ENCODE results near the gene NOP16.

The NOP16 gene, protein sequence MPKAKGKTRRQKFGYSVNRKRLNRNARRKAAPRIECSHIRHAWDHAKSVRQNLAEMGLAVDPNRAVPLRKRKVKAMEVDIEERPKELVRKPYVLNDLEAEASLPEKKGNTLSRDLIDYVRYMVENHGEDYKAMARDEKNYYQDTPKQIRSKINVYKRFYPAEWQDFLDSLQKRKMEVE

DNA sequence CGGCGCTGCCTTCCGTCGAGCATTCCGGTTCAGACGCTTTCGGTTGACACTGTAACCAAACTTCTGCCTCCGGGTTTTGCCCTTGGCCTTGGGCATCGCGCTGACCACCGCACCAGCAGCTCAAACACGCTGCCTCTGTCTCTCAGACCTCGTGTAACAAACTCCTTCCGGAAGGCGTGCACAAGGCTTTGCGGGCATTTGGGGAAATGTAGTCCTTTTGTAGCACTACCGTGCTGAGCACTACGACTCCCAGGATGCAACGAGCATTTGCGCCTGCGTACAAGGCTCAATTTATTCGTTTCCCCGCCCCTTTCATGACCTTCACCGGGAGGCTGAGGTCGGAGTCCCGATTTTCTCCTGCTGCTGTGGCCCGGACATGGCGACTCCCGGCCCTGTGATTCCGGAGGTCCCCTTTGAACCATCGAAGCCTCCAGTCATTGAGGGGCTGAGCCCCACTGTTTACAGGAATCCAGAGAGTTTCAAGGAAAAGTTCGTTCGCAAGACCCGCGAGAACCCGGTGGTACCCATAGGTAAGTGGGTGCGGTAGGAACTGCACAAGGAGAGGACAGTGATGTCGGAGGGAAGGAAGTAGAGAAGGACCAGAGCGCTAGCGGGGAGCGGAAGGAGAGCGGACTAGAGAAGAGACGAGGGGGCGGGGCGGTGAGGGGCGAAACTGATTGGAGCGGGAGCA, at the start of gene NOP16, which contains the start of gene HIGD2A:
Gene NOP16 (minus strand): TSS at position 155 of the 691 bp plus-strand sequence. CDS start 59 bp downstream, at position 96.
Gene HIGD2A (plus strand): TSS at position 308 of the 691 bp plus-strand sequence. CDS start 69 bp downstream, at position 377.
- peak; percentile 98 for DNase-seq (ENCODE audit: low read depth)
- TF ChIP-seq, protein P1, sequence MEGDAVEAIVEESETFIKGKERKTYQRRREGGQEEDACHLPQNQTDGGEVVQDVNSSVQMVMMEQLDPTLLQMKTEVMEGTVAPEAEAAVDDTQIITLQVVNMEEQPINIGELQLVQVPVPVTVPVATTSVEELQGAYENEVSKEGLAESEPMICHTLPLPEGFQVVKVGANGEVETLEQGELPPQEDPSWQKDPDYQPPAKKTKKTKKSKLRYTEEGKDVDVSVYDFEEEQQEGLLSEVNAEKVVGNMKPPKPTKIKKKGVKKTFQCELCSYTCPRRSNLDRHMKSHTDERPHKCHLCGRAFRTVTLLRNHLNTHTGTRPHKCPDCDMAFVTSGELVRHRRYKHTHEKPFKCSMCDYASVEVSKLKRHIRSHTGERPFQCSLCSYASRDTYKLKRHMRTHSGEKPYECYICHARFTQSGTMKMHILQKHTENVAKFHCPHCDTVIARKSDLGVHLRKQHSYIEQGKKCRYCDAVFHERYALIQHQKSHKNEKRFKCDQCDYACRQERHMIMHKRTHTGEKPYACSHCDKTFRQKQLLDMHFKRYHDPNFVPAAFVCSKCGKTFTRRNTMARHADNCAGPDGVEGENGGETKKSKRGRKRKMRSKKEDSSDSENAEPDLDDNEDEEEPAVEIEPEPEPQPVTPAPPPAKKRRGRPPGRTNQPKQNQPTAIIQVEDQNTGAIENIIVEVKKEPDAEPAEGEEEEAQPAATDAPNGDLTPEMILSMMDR (conservative IDR thresholded peaks at IDR 0.05; ENCODE audit: control insufficient read depth, insufficient read depth, low read depth, low read length): no peak
- peak within 1 kb of the TSS; percentile 98 for H3K4me3 ChIP-seq (ENCODE audit: control insufficient read depth, low read depth, low read length)

- H3K4me3 ChIP-seq (ENCODE audit: control insufficient read depth, low read depth, low read length): no peak overlapping the region
- DNase-seq (ENCODE audit: low read depth): peak; percentile 52
- TF ChIP-seq, protein P1 (conservative IDR thresholded peaks at IDR 0.05; ENCODE audit: control insufficient read depth, insufficient read depth, low read depth, low read length): no peak
These were observed 48.3 kb upstream of the NOP16 start for GRCh38 chr5:176436656-176437055.

DNA sequence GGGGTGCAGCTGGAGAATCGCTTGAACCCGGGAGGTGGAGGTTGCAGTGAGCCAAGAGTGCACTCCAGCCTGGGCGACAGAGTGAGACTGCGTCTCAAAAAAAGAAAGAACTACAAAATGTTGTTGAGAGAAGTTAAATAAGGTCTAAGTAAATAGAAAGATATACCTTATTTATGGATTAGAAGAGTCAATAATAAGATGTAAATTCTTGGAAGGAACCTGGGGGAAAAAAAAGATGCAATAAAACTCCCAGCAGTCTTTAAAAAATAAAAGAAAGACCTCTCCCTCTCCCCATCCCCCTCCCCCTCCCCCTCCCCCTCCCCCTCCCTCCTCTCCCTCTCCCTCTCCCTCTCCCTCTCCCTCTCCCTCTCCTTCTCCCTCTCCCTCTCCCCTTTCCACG, 44.3 kb upstream of the NOP16 start:
- TF ChIP-seq, protein P1 (conservative IDR thresholded peaks at IDR 0.05; ENCODE audit: control insufficient read depth, insufficient read depth, low read depth, low read length): no peak
- no peak for DNase-seq (ENCODE audit: low read depth)
- H3K4me3 ChIP-seq (ENCODE audit: control insufficient read depth, low read depth, low read length): no peak overlapping the region

DNA sequence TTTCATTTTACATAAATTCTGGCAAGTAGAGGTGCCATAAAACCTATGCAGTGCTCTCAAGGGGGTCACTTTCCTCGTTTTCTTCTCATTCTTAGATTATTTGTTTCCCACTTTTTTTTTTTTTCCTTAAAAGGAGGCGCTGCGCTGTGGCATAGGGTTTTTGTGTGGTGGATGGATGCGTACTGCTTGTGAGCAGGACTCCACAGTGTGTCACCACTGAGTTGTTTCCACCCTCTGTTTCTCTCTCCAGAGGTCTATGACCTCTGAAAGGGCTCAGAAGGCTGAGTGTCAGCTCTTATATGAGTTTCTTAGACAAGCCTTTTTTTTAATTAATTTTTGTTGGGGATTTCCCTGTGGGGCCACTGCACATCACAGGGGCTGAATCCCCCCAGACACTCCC, 41.6 kb upstream of the NOP16 start:
- DNase-seq (ENCODE audit: low read depth): no peak
- no peak overlapping the region for H3K4me3 ChIP-seq (ENCODE audit: control insufficient read depth, low read depth, low read length)
- TF ChIP-seq, protein P1 (conservative IDR thresholded peaks at IDR 0.05; ENCODE audit: control insufficient read depth, insufficient read depth, low read depth, low read length): no peak

DNA sequence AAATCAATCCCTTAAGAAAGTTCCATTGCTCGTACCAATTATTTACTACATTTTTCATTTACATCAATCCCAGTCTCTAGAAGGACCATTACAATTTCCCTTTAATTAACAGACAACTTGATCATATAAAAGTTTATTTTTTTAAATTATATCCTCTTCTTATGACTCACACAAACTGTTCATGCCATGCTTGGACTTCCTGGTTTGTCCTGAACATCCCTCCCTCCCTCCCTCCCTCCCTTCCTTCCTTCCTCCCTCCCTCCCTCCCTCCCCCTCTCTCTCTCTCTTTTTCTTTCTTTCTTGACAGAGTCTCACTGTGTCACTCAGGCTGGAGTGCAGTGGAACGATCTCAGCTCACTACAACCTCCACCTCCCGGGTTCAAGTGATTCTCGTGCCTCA, 39.6 kb upstream of the NOP16 start:
- no peak overlapping the region for H3K4me3 ChIP-seq (ENCODE audit: control insufficient read depth, low read depth, low read length)
- TF ChIP-seq, protein P1 (conservative IDR thresholded peaks at IDR 0.05; ENCODE audit: control insufficient read depth, insufficient read depth, low read depth, low read length): no peak
- DNase-seq (ENCODE audit: low read depth): peak; percentile 55

DNA sequence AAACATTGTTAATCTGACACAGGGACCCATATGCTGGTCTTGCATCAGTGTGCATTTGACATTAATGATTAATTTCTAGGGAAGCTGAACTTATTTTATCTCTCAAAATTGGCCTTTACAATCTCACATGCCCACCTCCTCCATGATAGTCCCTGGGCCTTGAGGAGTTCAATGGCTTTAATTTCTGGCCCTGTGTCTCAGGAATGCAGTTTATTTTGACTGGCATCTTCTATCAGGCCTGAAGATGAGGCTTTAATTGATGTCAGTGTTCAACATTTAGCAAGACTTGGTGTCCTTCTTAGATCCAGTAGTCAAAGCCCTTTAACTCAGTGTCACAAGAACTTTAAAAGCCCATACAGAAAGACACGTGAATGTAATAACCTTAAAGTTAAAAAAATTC, 38.5 kb upstream of the NOP16 start:
- TF ChIP-seq, protein P1 (conservative IDR thresholded peaks at IDR 0.05; ENCODE audit: control insufficient read depth, insufficient read depth, low read depth, low read length): no peak
- no peak for DNase-seq (ENCODE audit: low read depth)
- no peak overlapping the region for H3K4me3 ChIP-seq (ENCODE audit: control insufficient read depth, low read depth, low read length)

All from fibroblast of mammary gland (primary cell).